ENCODE results near the gene TCERG1L.
"Not testable (repeated sequence)": the region's sequence is repeated elsewhere in the genome, so short reads cannot be mapped to it uniquely, and the experiment has no call there.

Gene TCERG1L

GRCh38 chr10:131136336-131136735 lies 175.2 kb downstream of the TCERG1L start:
- not testable (repeated sequence) for DNase-seq

DNA sequence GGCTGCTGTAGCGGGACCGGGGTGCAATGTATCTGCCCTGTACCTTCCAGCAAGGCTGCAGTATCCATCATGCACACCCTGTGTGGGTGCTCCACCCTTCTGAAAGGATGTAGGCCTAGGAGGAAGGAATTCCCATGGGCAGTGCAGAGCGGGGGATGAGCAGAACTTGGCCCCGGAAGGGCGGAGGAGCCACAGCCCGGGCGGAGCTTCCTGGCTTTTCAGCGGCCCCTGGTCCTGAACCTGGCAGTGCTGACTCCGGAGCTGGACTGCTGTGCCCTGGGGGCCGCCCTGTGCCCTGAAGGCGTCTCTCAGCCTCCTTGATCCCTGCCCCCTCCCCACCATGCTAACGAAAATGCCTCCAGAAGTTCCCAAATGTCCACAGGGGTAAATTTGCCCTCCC lies 175.8 kb downstream of the TCERG1L start:
- DNase-seq: no peak

GRCh38 chr10:131134651-131135050 lies 176.9 kb downstream of the TCERG1L start:
- no peak for DNase-seq

DNA sequence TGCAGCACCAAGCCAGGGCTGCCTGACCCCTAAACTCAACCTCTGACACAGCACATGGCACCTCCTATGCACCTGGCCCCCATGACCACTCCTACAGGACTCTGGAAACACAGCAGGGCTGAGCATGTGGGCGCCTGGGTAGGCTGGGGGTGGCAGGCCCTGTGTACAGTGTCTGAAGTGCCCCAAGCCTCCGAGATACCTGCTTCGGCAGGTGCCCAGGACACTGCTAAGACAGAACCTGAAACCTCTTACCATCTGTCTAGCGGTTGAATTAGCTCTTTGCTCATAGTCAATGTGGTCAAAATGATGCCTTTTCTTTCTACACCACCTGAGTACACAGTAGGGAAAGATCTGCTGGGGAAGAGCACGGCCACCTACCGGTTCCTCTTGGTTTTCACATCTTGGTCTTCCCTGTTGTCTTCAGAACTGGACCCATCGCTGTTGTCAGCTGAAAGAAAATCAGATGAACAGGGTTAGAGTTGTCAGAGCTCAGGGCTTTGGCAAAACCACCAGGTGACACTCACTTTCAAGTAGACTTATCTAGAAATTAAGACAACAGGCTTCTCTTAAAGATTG lies 177.4 kb downstream of the TCERG1L start:
- no peak for DNase-seq

DNA sequence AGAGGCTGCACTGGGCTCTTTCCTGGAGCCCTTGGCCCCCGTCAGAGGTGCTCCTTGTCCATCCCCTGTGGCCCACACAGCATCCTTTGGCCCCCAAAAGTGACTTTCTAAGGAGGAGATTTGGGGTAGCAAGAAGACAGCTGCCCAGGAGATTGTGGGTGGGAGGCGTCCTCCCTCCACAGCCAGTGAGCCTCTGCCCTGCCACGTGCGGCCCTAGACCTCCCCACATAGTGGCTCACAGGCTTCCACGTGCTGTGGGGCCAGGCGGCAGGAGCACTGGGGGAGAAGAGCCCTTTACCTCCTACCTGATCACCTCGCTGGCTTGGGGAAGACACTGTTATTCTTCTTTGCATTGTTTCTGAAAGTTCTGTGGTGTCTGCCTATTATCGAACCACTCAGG lies 178.8 kb downstream of the TCERG1L start:
- no peak for DNase-seq

- no peak for DNase-seq
Observed at GRCh38 chr10:131131726-131132591, 179.6 kb downstream of the TCERG1L start.

GRCh38 chr10:131130025-131130424 lies 181.5 kb downstream of the TCERG1L start:
- no peak for DNase-seq

GRCh38 chr10:131129544-131129943 lies 182.0 kb downstream of the TCERG1L start:
- DNase-seq: no peak

- DNase-seq: no peak
Observed at GRCh38 chr10:131128731-131129130, 182.8 kb downstream of the TCERG1L start.

GRCh38 chr10:131127610-131128009 lies 183.9 kb downstream of the TCERG1L start:
- no peak for DNase-seq

DNA sequence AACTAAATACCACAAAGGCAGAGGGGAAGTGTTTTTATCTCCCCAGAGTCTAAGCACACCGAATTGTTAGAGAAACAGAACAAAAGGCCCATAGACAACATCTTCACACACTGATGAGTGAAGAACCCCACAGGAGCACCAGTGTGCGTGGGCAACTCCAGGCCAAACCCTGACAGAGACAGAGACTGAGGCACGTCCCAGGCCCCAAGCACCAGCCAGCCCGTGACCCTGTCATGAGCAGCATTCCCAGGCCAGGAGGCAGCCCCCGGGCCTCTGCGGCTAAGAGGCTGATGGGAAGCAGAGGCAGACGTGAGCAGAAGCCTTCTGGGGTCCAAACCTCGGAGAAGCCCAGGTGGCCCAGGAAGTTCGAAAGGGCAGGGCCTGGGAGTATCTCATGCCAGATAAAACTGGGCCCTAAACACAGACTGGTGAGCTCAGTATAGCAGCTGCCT lies 184.4 kb downstream of the TCERG1L start:
- no peak for DNase-seq

- no peak for DNase-seq
Observed at GRCh38 chr10:131126321-131127137, 185.0 kb downstream of the TCERG1L start.

DNA sequence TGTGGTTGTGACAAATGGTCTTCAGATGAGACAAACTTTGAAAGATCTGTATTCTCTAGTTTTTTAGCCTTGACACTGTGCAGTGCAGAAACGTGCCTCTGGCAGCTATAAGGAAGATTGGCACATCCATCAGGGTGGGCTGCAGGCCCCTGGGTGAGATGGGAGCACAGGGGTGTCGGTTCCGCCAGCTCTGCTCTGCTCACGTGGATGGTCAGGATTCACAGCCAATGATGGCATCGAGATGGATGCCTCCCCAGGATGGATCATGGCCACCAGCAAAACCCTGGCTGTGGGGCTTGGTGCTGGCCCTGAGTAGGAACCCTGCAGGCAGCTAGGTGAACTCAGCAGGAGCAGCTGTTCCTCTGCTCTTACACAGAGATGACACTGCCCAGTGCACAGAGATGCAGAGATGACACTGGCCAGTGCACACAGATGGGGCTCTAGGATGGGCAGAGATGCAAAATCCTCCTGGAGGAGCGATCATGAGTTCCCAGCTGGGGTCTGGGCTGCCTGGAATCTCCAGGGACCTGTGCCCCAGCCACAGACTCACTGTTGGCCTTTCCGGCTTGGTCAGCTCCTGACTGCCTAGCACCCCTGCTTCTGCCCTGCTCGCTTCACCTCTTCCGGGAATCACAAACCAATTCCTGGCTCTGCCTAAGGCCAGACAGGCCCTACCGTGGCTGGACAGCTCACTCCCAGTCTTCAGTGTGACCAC lies 185.9 kb downstream of the TCERG1L start:
- no peak for DNase-seq

DNA sequence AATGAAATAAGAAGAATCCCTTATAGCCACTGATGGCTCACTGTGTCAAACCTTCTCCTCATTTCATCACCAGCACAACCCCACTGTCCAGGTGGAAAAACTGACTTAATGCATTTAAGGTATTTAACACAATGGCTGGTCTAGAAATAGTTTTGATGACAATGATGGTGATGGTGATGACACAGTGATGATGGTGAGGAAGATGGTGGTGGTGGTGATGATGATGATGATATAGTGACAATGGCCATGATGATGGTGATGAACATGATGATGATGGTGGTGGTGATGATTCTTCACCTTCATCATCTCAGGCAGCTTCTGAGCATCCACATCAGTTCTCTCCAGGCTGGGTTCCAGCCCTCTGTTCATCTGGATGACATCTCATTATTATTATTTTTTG lies 186.6 kb downstream of the TCERG1L start:
- DNase-seq: no peak

DNA sequence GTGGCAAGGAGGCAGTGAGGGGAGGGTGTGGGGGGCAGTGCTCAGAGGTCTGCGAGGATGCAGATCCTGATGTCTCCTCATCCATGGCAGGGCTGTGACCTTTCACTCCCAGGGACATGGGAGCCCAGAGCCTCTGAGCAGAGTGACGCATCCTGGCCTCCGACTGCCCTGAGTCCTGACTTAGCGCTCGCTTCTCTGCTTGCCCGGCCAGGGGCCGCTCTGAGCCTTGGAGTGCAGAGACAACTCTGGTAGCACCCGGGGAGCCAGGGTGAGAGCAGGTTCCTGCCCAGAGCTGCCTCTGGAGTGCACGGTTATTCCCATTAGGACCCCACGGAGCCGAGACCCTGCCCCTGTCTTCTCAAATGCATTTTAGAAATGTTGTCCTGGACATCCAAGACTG lies 188.0 kb downstream of the TCERG1L start:
- no peak for DNase-seq

DNA sequence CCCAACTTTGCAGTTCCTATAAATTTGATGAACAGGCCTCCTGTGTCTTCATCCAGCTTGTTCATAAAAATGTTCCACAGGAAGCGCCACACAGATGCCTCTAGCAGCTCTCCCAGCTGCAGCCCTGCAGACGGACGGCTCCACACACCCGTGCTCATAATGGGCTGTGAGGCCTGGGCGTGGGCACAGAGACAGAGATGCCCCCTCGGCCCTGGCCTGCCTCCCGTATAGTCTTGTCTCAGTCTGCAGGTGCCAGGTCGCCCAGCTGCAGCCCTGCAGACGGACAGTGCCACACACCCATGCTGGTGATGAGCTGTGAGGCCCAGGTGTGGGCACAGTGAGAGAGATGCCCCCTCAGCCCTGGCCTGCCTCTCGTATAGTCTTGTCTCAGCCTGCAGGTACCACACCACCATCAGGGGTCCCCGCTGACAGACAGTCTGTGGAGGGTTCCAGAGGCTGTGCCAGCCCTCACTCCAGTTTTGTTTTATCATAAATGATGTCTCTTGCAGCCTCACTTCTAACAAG lies 189.9 kb downstream of the TCERG1L start:
- DNase-seq: no peak

- no peak for DNase-seq
Observed at GRCh38 chr10:131119626-131120355, 191.7 kb downstream of the TCERG1L start.

DNA sequence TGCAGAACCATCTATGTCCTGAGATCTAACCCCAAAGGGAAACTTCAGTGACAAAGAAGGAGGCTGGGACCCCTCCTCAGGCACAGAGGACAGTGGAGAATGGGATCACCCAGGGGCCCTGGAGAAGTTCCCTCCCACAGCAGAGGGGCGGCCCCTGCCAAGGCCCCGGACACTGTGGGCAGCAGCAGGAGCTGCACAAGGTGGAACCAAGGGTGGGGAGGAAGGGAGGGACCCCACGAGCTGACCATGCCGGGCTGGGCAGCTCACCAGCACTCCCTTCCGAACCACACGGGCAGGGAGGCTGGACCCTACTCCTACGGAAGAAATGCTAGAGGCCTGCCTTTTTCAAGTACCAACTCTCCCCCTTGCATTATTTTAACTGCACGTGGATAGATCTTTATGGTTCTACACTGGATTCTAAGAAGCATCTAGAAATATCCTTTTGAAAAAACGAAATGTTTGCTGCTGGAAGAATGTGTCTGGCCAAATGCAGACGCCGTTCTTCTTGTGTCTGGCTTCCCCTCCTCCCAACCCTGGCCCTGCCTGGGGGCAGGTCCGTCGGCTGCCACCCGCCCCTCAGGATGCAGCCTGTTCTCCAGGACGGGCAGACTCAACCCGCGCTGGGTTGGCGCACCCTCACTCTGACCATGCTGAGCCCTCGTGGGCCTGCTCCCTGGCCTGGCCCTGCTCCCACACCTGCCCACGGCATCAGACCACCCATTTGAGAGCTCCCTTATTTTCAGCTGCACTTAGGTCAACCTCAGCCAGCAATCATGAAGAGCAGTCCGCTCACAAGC lies 193.9 kb downstream of the TCERG1L start:
- DNase-seq: no peak

DNA sequence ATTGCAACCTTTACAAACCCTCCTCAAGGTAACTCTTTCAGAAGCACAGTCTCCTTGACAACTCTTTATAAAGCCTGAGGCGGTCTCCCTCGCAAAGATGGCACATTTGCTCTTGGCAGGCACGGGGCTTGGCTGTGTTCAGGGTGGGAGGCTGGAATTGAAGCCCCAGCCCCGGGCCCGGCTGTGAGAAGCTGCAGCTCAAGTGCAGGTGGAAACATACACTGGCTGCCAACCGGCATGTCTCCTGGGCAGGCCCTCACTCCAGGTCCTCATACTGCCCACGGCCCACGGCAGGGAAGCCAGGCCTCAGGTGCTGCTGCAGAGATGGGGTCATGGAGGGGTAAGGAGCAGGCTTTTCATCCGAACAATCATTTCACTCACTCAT lies 194.5 kb downstream of the TCERG1L start:
- no peak for DNase-seq

DNA sequence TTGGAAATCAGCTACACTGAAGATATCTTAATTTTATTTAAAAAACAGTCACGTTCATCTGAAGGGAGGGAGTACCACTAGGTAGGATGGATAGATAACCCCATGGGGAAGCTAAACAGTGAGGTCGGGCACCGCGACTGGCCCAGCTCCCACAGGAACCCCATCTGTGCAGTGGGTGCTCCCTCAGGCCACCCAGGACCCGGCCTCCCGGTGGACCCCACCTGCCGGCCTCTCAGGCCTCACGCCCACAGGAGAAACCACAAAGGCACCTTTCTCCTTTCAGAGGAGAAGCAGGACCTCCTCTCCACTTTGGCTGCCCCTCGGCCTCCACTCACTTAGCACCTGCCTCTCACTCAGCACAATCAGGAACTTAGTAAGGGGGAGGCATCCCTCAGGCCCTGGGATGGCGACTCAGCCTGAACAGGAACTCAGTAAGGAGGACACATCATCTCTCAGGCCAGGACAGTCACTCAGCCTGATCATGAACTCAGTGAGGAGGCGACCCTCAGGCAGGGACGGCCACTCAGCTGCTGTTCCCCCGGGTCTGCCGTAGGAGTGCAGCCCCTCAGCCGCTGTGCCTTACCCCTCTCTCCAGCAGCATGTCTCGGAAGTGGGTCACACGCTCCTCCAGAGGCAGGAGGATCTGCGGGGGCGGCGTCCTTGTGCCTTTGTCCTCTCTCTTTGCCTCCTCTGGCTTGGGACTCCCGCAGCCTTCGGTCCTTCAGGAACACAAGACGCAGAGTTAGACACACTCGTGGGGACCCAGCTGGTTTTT lies 195.1 kb downstream of the TCERG1L start:
- DNase-seq: no peak

Measured in amniotic stem cell (primary cell).